Left ventricle myocardium inferior (tissue), 1 donor: ENCODE measurements around the gene CD58. TPM values are rescaled to one million over a fixed set of nuclear protein-coding genes. Genes with fewer than 3 reads are reported as not detected.
A peak's percentile ranks its signal among the peaks of the same experiment; 100 is the strongest.
"Not testable (repeated sequence)": the region's sequence is repeated elsewhere in the genome, so short reads cannot be mapped to it uniquely, and the experiment has no call there.

Source experiments
- DNase-seq: peaks from one replicate; pipeline ENCODE4 v3.0.0-alpha.2; 2020
- H3K27ac ChIP-seq: fragments of 200-600 bp; replicated peaks from 2 replicates; pipeline ENCODE4 v1.8.0; 2021
- H3K27me3 ChIP-seq: fragments of 200-600 bp; 2 replicates; pipeline ENCODE4 v1.8.0; 2021; ENCODE audit warnings: low read depth
- H3K36me3 ChIP-seq: fragments of 200-600 bp; 2 replicates; pipeline ENCODE4 v1.8.0; 2021
- H3K4me1 ChIP-seq: fragments of 200-600 bp; 2 replicates; pipeline ENCODE4 v1.8.0; 2021
- H3K4me3 ChIP-seq: fragments of 200-600 bp; 2 replicates; pipeline ENCODE4 v1.8.0; 2021; ENCODE audit warnings: mild to moderate bottlenecking, moderate library complexity
- H3K9me3 ChIP-seq: fragments of 200-600 bp; replicated peaks from 2 replicates; pipeline ENCODE4 v1.8.0; 2021
- intact Hi-C: fragments of 100-400 bp; cut with micrococcal nuclease; formaldehyde crosslinking; loops from one replicate; pipeline ENCODE4 v1.11.0; 2022
- total RNA-seq: library from RNA; stranded (reverse); fragmentation: NEBNext Ultra II Directional; extraction: Animal tissue kit (Norgen Biotek cat#: 25700); gene quantifications from one replicate; pipeline ENCODE4 v1.2.1, GENCODE V29; 2021
- TF ChIP-seq, protein P1 (sequence below): fragments of 200-600 bp; IDR thresholded peaks from 2 replicates; pipeline ENCODE4 v1.8.0; 2021; ENCODE audit warnings: antibody characterized with exemption, mild to moderate bottlenecking, borderline replicate concordance
- donor health status: DM: no; HTN: yes; CAD: no; lungs with severe emphysema.

CD58 gene
- total RNA-seq, 1 donor from 2014 or later = 32.2 TPM

GRCh38 chr1:116595065-116595840 lies 24.4 kb upstream of the CD58 start:
- H3K36me3 ChIP-seq, H3K4me3 ChIP-seq, H3K27me3 ChIP-seq, DNase-seq, H3K27ac ChIP-seq, H3K9me3 ChIP-seq, intact Hi-C loops: not testable (repeated sequence)
- H3K4me1 ChIP-seq = peaks cover 15% of the 10 kb centered on the region
- TF ChIP-seq, protein P1, sequence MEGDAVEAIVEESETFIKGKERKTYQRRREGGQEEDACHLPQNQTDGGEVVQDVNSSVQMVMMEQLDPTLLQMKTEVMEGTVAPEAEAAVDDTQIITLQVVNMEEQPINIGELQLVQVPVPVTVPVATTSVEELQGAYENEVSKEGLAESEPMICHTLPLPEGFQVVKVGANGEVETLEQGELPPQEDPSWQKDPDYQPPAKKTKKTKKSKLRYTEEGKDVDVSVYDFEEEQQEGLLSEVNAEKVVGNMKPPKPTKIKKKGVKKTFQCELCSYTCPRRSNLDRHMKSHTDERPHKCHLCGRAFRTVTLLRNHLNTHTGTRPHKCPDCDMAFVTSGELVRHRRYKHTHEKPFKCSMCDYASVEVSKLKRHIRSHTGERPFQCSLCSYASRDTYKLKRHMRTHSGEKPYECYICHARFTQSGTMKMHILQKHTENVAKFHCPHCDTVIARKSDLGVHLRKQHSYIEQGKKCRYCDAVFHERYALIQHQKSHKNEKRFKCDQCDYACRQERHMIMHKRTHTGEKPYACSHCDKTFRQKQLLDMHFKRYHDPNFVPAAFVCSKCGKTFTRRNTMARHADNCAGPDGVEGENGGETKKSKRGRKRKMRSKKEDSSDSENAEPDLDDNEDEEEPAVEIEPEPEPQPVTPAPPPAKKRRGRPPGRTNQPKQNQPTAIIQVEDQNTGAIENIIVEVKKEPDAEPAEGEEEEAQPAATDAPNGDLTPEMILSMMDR = peak; percentile 37

- H3K36me3 ChIP-seq, H3K9me3 ChIP-seq, H3K27me3 ChIP-seq, H3K4me3 ChIP-seq, intact Hi-C loops, DNase-seq: not testable (repeated sequence)
- H3K4me1 ChIP-seq = peaks cover 23% of the 10 kb centered on the region
- H3K27ac ChIP-seq = peak overlapping the region; percentile 84
Measured at GRCh38 chr1:116593977-116594376, 23.2 kb upstream of the CD58 start.

DNA sequence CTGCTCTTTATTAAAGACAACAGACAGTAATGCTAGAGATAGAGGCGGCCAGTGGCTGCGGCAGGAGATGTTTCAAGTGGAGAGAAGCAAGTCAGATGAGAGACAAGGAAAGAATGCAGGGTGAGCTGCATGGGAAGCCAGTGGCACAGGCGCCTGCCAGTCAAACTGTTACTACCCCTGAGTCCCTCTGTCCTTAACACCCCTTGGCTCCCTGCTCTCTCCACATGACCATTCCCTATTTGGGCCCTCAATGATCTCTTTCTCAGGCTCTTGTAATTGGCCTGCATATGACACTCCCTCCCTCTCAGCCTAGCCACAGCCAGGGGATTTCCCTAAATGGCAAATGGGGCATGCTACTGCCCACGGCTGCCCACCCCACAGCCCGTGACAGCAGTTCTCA lies 22.6 kb upstream of the CD58 start:
- H3K36me3 ChIP-seq, intact Hi-C loops, H3K27me3 ChIP-seq, H3K9me3 ChIP-seq: not testable (repeated sequence)
- Histone ChIP-seq H3K27ac (peak overlapping the region; percentile 84), H3K4me1 (peaks cover 23% of the 10 kb centered on the region), H3K4me3 (peak overlapping the region; percentile 23)
- DNase-seq = peak; percentile 32

DNA sequence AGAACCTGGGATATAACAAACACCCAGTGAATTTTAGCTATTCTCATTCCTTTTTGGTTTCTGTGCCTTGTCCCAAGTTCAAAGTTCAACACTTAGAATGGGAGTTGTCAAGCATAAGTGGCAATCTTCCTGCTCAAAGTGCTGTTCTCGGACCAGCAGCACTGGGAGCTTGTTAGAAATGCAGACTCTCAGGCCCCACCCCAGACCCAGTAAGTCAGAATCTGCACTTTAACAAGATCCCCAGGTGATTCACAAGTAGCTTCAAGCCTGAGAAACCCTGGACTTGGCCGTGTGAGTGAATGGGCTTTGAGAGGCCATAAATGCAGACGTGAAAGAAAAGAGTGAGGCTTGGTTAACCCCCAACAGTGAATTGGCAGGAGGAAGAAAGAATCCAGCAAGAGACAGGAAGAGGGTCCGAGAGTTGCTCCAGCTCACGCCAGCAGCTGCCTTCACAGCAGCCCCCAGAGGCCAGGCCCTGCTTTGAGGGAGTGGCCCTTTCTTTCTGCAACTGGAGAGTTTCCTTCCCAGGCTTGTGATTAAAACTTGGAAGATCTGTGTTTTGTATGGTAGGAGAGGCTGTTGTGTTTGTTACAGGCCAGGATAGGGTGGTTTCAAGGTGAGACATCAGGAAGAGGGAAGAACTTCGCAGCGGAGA lies 21.3 kb upstream of the CD58 start:
- DNase-seq, H3K9me3 ChIP-seq, H3K27me3 ChIP-seq, H3K36me3 ChIP-seq, intact Hi-C loops, H3K4me3 ChIP-seq: not testable (repeated sequence)
- H3K27ac ChIP-seq = peak overlapping the region; percentile 84
- peaks cover 23% of the 10 kb centered on the region for H3K4me1 ChIP-seq

DNA sequence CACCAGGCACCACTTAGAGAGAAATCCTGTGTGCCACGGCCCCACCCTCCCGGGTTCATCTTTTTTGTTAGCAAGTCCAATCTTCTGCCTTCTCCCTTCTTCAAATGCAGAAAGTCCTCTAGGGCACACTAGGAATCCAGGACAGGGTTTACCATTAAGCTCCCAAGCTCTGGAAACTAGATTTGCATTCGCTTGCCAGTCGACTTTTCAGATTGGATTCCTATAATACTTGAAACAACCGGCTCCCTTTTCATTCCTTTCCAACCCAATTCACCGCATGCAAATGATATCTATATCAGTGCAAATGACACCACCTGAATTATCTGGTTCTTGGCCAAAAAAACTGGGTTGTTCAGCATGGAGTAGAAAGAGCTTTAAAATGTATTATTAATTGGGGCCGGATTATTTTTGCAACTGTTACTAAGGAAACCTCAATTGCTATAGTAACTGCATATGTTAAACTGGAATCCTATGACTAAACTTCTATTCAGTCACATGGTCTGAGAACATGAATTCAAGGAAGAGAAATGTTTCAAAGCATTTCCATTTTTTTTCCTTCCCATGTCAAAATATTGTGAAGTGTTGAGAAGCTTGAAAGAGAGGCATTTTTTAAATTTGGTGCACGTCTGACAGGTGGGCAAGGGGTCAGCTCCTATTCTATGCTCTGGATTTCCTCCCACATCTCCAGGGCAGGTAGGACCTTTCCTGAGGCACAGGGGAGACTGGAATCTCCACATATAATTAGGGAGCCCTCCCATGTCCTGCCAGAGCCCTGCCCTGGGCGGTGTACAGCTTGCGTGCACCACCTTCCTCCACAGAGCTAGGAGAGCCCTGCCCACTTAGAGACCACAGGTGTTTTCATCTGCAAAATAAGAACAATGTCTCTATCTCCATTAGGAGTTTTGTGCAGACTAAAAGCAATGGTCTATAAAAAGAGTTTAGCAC lies 20.5 kb upstream of the CD58 start:
- H3K4me3 ChIP-seq, H3K9me3 ChIP-seq, H3K27ac ChIP-seq, H3K36me3 ChIP-seq, DNase-seq, intact Hi-C loops, H3K27me3 ChIP-seq: not testable (repeated sequence)
- H3K4me1 ChIP-seq = peaks cover 23% of the 10 kb centered on the region

- H3K27ac ChIP-seq, intact Hi-C loops, H3K4me3 ChIP-seq, H3K9me3 ChIP-seq, H3K36me3 ChIP-seq, H3K27me3 ChIP-seq, DNase-seq: not testable (repeated sequence)
- H3K4me1 ChIP-seq = peaks cover 18% of the 10 kb centered on the region
Measured at GRCh38 chr1:116590359-116591005, 19.7 kb upstream of the CD58 start.

- H3K9me3 ChIP-seq, H3K27me3 ChIP-seq, H3K36me3 ChIP-seq, intact Hi-C loops, H3K27ac ChIP-seq, H3K4me3 ChIP-seq, DNase-seq: not testable (repeated sequence)
- H3K4me1 ChIP-seq = peaks cover 18% of the 10 kb centered on the region
Measured at GRCh38 chr1:116589101-116589735, 18.4 kb upstream of the CD58 start.
